K562 (cell line): Measurements from ENCODE around the gene PTH2. TPM values are rescaled to one million over a fixed set of nuclear protein-coding genes. Genes with fewer than 3 reads are reported as not detected.

ENCODE experiments used
- ATF1 ChIP-seq, 2 experiments: fragments of 450-650 bp in 1 of 2; IDR thresholded peaks; 2 replicates each; pipeline ENCODE4 v1.6.1; 2016; ENCODE audit warnings: missing compliant biosample characterization in 1 of 2, missing genetic modification characterization in 1 of 2
- ATF3 ChIP-seq, 2 experiments: fragments of 450-650 bp in 1 of 2; sonication (generic) in 1 of 2; formaldehyde crosslinking in 1 of 2; IDR thresholded peaks in 1 of 2; conservative IDR thresholded peaks in 1 of 2; 2 replicates each; pipeline versions ENCODE4 v1.6.1 to v1.8.1; 2016 to 2023; ENCODE audit warnings: mild to moderate bottlenecking in 2 of 2, moderate library complexity in 2 of 2, inconsistent platforms in 1 of 2, missing genetic modification reagents in 1 of 2
- CTBP1 ChIP-seq: fragments of 450-650 bp; IDR thresholded peaks from 2 replicates; pipeline ENCODE4 v1.6.1; 2016; ENCODE audit warnings: borderline replicate concordance
- ELF1 ChIP-seq: fragments of 200-800 bp; sonication (Bioruptor generic); IDR thresholded peaks from 2 replicates; pipeline ENCODE4 v1.6.1; 2016; ENCODE audit warnings: missing genetic modification characterization, missing compliant biosample characterization
- FOXP4 ChIP-seq: sonication (generic); formaldehyde crosslinking; IDR thresholded peaks from 2 replicates; pipeline ENCODE4 v1.8.0; 2022; ENCODE audit warnings: mild to moderate bottlenecking, missing genetic modification reagents, borderline replicate concordance
- IRF2 ChIP-seq: sonication (generic); formaldehyde crosslinking; IDR thresholded peaks from 2 replicates; pipeline ENCODE4 v1.8.1; 2022; ENCODE audit warnings: mild to moderate bottlenecking, missing genetic modification reagents
- KLF6 ChIP-seq: fragments of 250-450 bp; sonication (Bioruptor Pico); IDR thresholded peaks from 2 replicates; pipeline ENCODE4 v1.4.0; 2020; ENCODE audit warnings: mild to moderate bottlenecking, moderate library complexity, borderline replicate concordance
- MBD2 ChIP-seq: sonication (generic); IDR thresholded peaks from 2 replicates; pipeline ENCODE4 v1.6.1; 2016; ENCODE audit warnings: low read depth, borderline replicate concordance
- MXD1 ChIP-seq: fragments of 250-450 bp; sonication (Bioruptor Pico); IDR thresholded peaks from 2 replicates; pipeline ENCODE4 v1.8.0; 2021; ENCODE audit warnings: borderline replicate concordance, mild to moderate bottlenecking, moderate library complexity; ENCODE audit not compliant: poor library complexity, severe bottlenecking
- NELFE ChIP-seq: IDR thresholded peaks from 2 replicates; pipeline ENCODE4 v1.6.1; 2011; ENCODE audit warnings: mild to moderate bottlenecking; ENCODE audit not compliant: insufficient read depth, insufficient read length
- NKRF ChIP-seq: fragments of 450-650 bp; IDR thresholded peaks from 2 replicates; pipeline ENCODE4 v1.6.1; 2016; ENCODE audit warnings: borderline replicate concordance
- PPARD ChIP-seq: fragments of 250-450 bp; sonication (Bioruptor Pico); IDR thresholded peaks from 2 replicates; pipeline ENCODE4 v1.8.0; 2022; ENCODE audit warnings: inconsistent platforms, mild to moderate bottlenecking, moderate library complexity
- PRMT5 ChIP-seq: sonication (generic); formaldehyde crosslinking; IDR thresholded peaks from 2 replicates; pipeline ENCODE4 v1.5.0; 2020; ENCODE audit warnings: missing genetic modification reagents
- RREB1 ChIP-seq: fragments of 250-450 bp; sonication (Bioruptor Pico); IDR thresholded peaks from 2 replicates; pipeline ENCODE4 v1.4.0; 2020
- TBP ChIP-seq: optimal IDR thresholded peaks from 2 replicates; pipeline ENCODE3; 2011; ENCODE audit warnings: low read depth, low read length, improper control_type of control experiment
- polyA plus RNA-seq, 8 experiments: library from polyadenylated mRNA; depleted of rRNA in 4 of 8; stranded (reverse) in 5 of 8; unstranded in 3 of 8; fragments of >200 nt; fragmentation: Nextera tagmentation in 2 of 8; fragmentation: Illumina TruSeq in 1 of 8; extraction: Ambion mirVana in 2 of 8; extraction: Trizol in 1 of 8; gene quantifications; 2 replicates each; pipeline versions ENCODE4 v1.2.1 to v1.2.3, GENCODE V29; 2011 to 2014; ENCODE audit warnings: inconsistent platforms in 1 of 8, missing spikeins in 1 of 8
- total RNA-seq, 7 experiments: library from RNA; depleted of rRNA in 6 of 7; stranded (reverse); fragments of >200 nt in 6 of 7; fragmentation: Illumina TruSeq in 2 of 7; extraction: Trizol in 2 of 7; gene quantifications; 2 replicates each; pipeline versions ENCODE4 v1.2.1 to v1.2.3, GENCODE V29; 2011 to 2021; ENCODE audit warnings: low replicate concordance in 1 of 7

Gene PTH2
- total and polyA plus RNA-seq, 9 of the 15 experiments (the other 6 are each of a cell fraction or from before 2014, with no cell fraction given): 1.3 TPM; not detected in 8

GRCh38 chr19:49409441-49410029 is 13.7 kb downstream of the PTH2 start (continued):
- TF ChIP-seq TBP: no peak
- no peak for TF ChIP-seq NELFE
- TF ChIP-seq PPARD (CRISPR knock-in tag): no peak
- TF ChIP-seq ELF1 (tag): peak; percentile 82
- no peak for TF ChIP-seq MXD1 (CRISPR knock-in tag)
- TF ChIP-seq KLF6 (CRISPR knock-in tag): 0 out of 2 replicates have a peak, but pooled peaks have one; percentile 71
- no peak for TF ChIP-seq IRF2
- no peak for TF ChIP-seq FOXP4 (CRISPR knock-in tag)
- TF ChIP-seq PRMT5 (CRISPR knock-in tag): no peak
- peak; percentile 60; the same call in 1 of the 2 replicates for TF ChIP-seq RREB1 (CRISPR knock-in tag)
- TF ChIP-seq ATF1 (CRISPR knock-in tag; IDR thresholded peaks at IDR 0.05): no peak
- no peak for TF ChIP-seq ATF1 (tag; IDR thresholded peaks at IDR 0.05)
- TF ChIP-seq MBD2: no peak
- peak; percentile 20; the same call in 1 of the 2 replicates for TF ChIP-seq CTBP1
- no peak for TF ChIP-seq NKRF
- TF ChIP-seq ATF3 (IDR thresholded peaks at IDR 0.05): no peak
- no peak for TF ChIP-seq ATF3 (CRISPR knock-in tag; conservative IDR thresholded peaks at IDR 0.05)
